Activated T-helper 9 cell treated with anti-CD3 and anti-CD28 coated beads, Interleukin-2, amount 50 U/mL, for 16 hours (primary cell): Measurements from ENCODE around the gene OXCT2.
A peak's percentile ranks its signal among the peaks of the same experiment; 100 is the strongest.

ENCODE experiments used
- DNase-seq: peaks from one replicate; pipeline ENCODE4 v3.0.0-alpha.2; 2020; ENCODE audit warnings: low read depth

Gene OXCT2

DNA sequence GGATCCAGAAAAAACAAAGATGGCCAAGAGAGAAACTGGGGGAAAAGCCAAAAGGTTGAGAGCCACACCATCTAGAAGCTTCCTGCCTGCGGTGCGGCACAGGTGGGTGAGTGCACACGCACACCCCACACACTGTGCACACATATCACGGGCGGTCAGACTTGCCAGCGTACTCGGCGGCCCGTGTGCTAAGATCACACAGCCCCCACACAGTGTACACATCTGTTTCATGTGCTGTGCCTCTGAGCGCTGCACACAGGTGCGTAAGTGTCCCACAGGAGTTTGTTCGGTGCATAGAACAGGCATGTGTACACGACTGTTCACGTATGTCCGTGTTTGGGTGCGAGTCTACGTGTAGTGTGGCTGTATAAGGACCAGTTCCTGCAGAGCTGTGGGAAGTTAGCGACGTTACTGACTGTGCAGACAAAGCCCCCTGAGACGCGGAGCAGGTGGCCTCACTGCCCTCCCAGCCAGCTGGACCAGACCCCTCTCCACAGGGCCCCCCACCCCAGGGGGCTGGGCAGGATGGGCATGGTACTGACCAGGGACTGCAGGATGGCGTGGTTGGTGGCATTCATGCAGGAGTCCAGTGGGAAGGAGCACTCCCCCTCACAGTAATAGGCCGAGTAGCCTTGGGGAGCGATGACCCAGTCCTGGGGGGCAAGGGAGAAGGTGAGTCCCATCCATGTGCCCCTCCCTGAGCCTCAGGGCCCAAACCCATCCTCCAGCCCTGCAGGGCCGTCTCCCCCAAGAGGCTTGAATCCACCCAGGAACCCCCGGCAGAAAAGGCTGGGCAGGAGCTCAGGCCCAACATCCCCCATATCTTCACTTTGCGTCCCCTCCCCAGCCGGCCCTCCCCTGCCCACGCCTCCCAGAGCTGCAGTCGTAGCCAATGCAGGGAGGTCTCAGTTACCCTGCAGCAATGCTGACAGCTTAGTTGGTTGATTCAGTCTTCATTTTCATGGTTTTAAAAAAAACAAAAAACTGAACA lies 8.3 kb downstream of the OXCT2 start:
- DNase-seq, result no peak

DNA sequence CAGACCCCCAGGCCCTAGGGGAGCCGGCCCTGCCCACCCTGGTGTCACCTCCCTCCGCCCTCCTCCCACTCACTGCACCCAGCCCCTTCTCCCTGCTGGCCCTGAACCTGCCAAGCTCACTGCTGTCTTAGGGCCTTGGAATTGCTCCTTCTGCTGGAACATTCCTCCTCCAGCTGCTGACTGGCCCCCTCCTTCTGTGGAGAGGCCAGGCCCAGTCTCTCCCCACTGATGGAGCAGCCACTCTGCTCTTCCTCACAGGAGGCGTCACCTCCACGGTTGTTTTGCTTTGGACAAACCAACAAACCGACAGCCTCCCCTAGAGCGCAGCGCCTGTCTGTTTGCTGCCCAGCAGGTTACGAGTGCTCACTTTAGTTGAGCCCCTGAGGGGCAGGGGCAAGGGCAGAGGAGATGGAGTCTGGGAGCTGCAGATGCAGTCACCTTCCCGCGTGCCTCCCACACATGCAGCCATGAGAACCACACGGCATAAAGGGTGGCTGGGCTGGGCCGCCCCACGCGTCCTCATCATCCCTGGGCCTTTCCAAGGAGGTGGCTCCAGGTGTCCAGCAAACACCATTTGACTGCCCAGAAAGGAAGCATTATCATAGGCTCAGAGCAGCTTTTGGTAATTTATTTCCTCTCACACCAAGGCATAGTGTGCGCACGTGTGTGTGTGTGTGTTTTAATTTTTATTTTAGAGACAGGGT lies 9.4 kb downstream of the OXCT2 start:
- DNase-seq, result no peak

DNA sequence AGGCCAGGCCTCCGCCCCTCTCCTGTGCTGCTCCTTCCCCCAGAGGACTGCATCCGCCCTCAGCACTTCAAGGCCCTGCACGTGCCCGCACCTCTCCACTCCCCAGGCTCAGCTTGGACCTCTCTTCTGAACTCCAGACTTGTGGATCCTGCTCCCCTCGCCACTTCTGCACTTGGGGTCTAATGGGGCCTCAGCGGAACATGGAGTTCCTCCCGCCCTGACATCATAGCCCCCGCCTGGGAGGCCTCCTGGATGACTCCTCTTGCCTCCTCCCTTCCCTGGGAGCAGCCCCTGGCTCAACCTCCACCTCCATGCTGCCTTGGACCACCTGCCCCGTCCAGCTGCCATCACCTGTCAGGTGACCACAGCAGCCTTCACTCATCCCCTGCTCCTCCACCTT lies 10.1 kb downstream of the OXCT2 start:
- no peak for DNase-seq

DNA sequence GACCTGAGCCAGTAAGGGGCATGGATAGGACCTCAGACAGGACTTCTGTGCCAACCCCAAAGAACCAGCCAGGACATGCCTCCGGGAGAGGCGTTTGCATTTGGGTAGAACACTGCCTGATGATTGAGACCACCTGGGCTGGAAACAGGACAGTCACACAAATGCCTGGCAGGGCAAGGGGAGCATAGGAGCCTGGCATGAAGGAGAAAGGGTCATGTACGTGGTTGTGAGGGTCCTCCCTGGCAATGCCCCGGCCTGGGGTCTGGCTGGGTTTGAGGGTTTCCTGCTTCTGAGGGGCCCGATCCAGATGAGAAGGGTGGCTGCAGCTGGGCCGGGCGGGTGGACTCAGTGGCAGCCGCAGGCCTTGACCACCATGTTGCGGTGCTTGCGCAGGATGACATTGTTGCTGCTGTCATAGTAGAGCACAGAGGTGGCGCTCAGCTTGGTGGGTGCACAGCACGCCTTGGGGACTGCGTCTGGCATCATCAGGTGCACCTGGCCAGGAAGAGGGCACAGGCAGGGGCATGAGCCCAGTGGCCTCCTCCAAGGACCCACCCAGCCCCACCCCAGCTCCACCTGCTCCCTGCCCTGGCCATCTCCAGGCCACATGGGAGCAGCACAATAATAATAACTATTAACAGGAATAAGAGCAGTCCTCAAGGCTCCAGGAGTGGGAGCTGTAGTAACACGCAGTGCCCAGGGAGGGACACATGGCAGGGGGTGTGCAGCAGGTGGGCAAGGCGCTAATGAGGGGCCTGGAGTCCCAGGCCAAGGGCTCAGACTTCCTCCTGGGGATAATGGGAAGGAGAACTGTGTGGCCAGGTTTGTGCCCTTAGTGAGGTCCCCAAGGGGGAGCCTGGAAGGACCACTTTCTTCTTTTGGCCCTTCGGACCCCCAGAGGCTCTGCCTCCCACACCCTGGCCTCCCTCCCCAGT lies 10.8 kb downstream of the OXCT2 start:
- DNase-seq, result no peak

DNA sequence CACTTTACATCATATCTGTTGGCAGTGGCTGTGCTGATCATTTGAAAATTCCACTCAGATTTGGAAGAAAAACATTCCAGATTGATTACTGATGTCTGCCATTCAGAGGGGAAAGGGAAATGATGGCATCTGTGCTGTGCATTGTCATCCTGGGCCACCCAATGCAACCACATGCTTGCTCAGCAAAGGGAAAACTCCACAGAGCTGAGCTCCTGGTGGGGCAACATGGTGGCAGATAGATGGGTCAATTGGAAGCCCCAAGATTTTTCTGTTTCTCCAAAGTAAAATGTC lies 11.8 kb downstream of the OXCT2 start:
- no peak for DNase-seq

DNA sequence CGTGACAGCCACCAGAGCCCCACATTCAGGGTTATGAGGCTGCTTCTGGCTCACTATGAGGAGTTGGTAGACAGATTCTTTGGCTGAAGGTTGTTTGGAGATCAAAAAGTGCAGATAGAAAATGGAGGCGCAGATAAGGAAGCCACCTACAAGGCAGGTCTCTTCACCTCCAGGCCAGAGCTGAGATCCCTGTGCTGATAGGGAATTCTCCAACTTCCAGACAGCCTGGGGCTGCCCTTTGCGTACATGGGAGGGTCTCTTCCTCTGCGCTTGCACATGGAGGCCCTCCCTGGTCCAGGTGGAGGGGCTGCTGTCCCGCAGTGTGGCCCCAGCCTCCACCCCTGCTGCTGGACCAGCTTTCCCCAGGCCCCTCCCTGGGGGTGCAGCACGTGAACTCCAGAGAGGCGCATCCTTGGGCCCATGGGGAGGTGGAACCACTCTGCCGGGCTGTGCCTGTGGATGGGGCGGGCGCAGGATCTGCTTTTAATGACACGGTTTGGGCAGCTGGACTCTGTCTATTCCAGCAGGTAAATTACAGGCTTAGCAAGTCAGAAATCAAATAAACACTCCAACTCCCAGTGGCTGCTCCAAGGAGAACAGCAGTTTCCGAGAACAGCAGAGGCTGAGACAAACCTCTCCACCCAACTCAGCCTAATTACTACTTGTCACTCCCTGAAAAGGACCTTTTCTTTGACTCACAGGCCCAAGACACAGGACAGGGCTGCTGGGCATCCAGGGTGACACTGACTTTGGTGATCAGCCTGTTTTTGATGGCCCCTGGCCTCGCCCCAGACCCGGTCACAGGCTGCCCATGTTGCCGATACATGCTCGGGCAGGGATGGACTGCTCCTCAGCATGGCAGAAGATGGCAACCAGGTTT lies 12.4 kb downstream of the OXCT2 start:
- no peak for DNase-seq

DNA sequence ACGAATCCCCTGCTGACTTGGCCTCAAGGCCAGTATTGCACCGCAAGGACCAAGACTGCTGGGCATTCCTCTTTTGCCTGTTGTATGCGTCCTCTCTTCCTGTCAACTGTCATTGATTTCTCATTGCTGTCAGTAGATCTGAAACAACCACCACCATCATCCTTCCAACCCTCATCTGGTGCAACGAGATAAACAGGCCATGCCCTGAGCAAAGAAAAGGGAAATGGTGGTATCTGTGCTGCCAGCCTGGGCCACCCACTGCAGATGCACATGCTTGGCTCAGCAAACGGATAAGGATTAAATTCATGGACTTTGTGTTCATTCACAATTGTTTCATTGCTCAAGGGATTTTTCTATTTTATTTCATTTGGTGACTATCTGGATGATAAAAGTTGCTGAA lies 13.6 kb downstream of the OXCT2 start:
- no peak for DNase-seq

DNA sequence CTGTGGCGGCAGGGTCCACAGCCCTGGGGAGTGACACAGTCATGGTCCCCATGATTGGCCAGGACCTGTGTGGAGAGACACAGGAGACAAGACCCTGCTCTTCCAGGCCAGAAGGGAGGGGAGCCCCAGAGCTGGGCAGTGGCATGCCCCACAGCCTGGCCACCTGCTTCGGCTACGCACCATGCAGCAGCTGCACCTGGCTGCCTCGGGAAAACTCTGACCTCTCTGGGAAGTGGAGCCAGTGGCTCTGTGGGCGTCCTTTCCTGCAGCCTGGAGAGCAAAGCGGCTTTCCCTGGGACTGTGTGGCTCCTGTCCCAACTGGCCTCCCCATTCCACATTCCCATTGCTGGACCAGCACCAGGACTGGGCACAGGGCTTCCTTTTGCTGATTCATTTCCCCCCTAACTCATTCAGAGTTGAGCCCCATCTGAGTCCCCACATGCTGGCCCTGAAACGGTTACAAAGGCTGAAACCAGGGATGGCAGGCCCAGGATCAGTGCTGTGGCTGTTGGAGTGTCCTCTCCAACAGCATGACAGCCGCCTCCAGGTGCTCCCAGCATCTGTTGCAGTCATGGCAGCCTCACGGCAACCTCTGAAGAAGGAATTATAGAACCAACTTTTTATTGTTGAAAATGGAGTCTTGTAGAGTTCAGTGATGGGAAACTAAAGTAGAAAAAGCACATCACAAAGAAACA lies 15.0 kb downstream of the OXCT2 start:
- DNase-seq, result no peak

DNA sequence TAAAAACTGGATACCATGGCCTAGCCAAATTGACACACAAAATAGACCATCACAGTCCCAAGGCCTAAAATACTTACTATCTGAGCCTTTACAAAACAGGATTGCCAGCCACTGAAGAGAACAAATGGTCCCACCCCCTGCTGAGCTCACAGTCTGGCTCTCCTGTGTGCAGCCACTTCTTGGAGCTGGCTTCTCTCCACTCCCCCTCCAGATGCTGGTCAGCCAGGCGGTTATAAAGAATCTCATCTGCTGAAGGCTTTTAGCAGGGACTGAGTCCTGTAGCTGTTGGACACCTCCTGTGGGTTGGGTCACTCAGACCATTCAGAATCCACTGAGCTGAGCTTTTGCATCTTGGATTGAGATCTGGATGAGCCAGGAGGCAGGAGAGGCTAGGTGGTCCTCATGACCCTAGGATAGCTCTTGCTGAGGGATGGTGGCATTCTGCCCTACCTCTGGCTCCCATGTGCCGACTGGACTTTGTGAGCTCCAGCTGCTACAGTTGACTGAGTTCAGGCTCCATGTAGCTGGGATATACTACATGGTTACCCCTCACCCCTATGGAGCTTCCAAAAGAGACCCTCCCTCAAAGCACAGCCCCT lies 16.1 kb downstream of the OXCT2 start:
- no peak for DNase-seq

DNA sequence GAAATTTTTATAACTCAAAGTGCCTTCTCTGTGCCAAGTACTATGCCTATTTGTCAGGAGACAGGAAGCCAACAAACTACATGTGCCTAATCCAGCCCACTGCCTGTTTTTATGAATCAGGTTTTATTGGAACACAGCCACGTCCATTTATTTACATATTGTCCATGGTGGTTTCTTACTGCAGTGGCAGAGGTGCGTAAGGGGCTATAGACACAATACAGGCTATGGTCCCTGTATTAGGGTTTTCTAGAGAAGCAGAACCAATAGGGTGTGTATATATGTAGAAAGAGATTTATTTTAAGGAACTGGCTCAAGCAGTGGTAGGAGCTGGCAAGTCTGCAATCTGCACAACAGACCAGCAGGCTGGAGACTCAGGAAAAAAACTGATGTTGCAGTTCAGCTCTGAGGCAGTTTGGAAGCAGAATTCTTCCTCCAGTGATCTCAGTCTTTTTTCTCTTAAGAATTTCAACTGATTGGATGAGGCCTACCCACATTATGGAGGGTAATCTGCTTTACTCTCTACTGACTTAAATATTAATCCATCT lies 17.1 kb downstream of the OXCT2 start:
- no peak for DNase-seq

DNA sequence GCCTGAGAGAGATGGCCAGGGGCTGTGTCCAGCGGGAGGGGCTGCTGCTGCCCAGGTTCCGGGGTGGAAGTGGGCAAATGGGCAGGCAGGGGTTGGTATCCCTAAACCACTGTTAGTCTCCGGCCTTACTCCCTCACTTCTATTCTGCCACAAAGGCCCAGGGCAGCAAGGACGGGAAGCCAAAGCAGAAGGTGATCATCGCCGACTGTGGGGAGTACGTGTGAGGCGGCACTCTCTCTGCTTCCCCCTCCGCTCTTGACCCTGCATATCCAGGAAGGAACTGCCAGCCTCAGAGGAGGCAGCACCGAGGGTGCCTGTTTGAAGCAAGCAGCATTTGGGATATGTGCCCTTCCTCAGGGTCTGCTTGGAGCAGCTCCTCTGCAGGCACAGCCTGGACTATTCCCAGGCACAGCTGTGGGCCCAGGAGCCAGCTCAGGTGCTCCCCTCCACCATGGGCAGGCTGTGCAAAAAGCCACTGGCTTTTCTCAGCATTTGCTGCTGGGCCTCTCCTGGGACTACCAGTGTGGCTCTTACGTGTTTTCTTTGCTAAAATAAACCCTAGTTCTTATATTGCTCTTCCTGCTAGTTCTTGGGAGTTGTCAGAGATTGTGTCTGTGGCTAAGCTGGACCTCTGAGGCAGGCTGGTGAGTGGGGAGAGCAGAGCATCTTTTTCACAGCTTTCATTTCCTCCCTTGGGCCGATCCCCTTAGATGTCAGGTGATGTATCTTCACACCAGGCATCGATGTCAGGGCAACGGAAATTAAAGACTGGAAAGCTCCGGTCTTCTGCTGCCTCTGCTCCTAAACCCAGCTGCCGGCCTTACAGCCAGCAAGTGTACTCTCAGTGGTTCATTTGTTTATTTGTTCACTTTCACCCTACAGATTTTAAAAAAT lies 17.8 kb downstream of the OXCT2 start:
- no peak for DNase-seq

DNA sequence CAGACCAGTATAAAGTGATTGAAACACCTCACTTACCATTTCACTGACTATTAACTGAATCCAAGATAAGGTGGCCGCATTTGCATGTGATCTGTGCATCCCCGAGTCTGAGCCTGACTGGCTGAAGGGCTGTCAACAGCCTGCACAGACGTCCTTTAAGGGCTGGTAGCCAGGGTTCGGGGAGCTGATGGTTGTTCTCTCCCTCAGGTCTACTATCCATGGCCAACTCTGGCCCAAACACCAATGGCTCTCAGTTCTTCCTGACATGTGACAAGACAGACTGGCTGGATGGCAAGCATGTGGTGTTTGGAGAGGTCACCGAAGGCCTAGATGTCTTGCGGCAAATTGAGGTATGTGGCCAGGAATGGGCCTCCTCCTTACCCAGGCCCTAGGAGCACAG lies 18.4 kb downstream of the OXCT2 start:
- no peak for DNase-seq

DNA sequence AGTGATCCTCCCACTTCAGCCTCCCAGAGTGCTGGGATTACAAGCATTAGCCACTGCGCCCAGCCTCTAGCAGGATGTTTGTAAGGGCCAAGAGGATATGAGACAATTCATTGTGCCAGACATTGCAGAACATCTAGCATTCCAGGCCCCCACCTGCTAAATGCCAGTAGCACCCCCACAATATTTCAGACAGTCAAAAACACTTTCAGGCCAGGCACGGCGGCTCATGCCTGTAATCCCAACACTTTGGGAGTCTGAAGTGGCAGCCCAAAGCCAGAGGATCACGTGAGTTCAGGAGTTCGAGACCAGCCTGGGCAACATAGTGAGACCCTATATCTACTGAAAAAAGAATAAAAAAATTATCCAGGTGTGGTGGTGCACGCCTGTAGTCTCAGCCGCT lies 19.6 kb downstream of the OXCT2 start:
- DNase-seq, result no peak

DNA sequence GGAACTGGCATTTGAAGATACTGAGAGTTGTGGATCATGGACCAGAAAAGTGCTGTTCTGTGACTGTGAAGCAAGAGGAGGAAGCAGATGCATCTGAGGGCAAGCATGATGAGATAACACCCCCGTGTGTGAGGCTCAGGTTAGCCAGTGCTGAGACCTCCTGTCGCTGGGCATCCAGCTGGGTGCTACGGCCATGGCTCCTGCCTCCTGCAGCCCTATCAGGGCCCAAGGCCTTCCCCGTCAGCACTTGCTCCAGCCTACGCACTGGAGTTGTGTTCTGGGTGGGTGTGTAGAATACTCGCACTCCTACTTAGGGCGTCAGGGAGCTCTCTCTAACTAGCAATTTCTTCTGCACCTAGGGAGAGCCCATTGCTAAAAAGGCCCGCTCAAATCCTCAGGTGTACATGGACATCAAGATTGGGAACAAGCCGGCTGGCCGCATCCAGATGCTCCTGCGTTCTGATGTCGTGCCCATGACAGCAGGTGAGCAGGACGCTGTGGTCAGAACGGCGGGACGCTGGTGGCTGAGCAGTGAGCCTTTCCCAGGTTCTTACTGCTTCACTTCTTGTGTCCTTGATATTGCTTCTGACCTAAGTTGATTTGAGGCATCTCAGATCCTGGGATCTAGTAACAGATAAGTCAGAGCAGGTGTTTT lies 26.0 kb downstream of the OXCT2 start:
- no peak for DNase-seq

DNA sequence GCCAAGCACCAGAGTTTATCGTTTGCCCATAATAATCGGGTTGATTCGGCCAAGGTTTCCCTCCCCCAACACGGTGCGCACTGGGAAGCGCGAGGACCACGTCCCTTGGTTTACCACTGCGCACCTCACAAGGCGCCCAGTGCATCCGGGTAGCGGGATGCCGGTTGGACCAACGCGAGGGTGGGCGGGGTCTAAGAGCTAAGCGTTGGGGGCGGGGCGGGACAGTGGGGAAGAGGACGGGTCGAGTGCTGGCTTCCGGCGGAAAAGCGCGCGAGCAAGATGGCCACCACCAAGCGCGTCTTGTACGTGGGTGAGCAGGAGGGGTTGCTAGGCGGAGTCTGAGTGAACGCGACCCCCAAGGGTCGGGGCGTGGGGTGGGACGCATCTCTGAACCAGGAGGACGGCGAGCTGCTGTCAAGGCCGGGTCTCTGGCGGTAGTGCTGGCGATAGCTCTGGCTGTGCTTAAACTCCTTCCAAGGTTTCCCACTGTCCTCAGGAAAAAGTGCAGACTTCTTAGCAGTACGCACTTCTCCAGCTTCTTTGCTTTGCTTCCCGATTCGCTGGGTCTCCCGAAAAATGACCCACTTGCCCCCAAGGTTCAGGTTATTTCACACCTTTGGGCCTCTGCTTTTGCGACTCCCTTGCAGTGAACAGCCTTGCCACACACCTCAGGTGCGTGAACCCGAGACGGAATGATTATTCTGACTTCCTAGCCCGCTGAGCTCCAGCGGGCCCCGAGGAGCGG lies 32.4 kb downstream of the OXCT2 start, which contains the start of gene PPIE:
PPIE (plus strand) TSS at position 261 of the 745 bp plus-strand sequence; CDS start at position 280, 19 bp downstream.
- peak; percentile 94 for DNase-seq

DNA sequence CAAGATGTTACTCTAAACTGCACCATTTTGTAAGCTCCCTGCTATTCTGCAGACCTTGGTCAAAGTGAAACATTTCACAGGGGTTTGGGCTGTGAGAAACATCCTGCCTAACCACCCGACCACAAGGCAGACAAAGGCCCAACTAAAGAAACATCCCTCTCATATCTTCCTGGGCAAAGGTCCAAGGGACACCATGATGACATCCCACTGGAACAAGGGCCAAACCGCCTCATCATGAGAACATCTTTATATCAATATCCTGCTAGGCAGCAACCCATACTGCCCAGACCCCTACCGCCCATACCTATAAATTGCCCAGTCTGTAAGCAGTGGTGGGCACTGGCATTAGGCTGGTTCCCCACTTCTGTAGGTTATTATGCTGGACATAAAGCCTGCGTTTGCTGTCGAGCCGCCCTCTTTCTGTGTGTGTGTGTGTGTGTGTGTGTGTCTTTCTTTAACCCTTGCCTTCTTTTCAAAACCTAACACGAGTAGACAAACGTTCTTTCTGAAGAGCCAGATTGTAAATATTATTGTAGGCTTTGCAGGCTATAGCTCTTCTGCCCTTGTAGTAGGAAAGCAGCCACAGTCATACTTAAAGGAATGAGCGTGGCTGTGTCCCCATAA lies 33.5 kb downstream of the OXCT2 start:
- DNase-seq, result no peak

DNA sequence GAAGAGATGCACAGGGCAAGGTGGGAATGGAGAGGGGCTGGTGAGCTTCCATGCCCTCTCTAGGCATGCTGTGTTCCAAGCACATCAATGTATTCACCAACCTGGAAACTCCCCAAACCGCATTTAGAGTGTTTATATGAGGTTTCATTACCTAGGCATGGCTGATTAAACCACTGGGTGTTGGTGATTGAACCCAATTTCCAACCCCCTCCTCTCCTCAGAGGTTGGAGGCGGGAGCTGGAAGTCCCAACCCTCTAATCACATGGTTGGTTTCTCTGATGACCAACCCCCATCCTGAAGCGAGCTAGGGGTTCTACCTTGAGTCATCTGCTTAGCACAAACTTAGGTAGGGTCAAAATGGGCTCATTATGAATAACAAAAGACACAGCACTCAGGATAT lies 35.4 kb downstream of the OXCT2 start:
- DNase-seq, result no peak
